ENCODE results near the gene CCNL1. TPM values are rescaled to one million over a fixed set of nuclear protein-coding genes. Genes with fewer than 3 reads are reported as not detected.

Gene CCNL1
- total RNA-seq, 2 donors from 2014 or later: 260 to 288 TPM

DNA sequence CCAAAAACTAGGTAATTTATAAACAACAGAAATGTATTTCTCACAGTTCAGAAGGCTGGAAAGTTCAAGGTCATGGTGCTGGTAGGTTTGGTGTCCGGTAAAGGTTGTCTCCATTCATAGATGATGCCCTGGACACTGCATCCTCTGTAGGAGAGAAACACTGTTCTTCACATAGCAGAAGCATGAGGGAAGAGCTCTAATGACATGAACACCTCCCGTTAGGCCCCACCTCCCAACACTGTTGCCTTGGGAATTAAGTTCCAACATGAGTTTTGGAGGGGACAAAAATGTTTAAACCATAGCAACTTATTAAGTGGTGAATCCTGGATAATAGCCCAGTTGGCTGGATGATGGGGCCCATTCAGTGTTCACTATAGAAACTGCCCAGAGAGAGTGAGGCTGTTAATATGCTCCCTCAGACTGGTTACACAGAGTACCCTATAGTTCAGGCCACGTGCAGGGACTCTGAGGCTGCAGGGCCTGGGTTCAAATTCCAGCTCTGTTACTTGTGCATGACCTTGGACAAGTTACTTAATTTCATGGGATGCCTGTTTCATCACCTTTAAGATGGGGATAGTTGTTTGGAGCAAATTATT is 37.0 kb downstream of the CCNL1 start:
- no peaks in the 10 kb centered on the region for H3K9me3 Mint-ChIP-seq
- no peak for ATAC-seq
- H3K36me3 Mint-ChIP-seq: peaks cover 0 to 12% of the 10 kb centered on the region in 2 donors
- no peak for DNase-seq (ENCODE audit: low spot score in 2 of 2)
- no peak overlapping the region for H3K27ac Mint-ChIP-seq

DNA sequence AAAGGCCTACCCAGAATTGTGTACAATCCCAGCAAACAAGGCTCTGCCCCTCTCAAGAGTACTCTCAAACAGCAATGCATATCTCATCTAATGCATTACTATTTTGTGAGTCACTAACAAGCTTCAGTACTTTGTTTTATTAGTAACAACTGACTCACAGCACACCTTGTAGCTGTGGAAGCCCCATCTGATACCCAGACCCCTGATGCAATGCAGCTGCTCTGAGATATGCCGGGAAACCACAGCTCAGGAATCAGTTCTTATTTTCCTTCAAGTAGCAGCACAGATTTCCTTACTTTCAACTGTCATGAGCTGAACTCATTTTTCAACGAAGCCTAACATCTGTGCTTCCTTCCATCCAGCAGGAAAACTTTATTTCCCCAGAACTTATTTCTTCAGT is 37.8 kb downstream of the CCNL1 start:
- Mint-ChIP-seq H3K27ac (no peak overlapping the region), H3K36me3 (peaks cover 0 to 8% of the 10 kb centered on the region in 2 donors), H3K9me3 (no peaks in the 10 kb centered on the region)
- ATAC-seq (peak; percentile 42 to 80), DNase-seq (ENCODE audit: low spot score in 2 of 2) (no peak)

DNA sequence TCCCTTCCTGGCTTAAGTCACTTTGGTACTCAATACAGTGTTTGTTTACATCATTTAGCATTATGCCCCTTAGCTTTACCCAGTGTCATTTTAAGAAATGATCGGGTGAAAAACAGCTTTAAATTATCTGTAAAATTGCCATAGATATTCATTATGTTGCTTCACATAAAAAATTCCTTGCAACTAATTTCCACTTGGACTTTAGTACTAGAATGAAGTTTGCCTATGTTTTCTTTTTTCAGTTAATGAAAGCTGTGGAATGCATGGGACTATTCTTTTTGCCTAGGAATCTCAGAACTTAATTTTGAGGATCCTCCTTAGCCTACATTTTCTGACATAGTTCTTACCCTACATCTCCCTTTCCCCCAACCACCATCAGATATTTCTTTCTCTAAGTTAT is 38.4 kb downstream of the CCNL1 start:
- DNase-seq (ENCODE audit: low spot score in 2 of 2) (no peak), ATAC-seq (no peak)
- Mint-ChIP-seq H3K36me3 (peaks cover 0 to 8% of the 10 kb centered on the region in 2 donors), H3K9me3 (no peaks in the 10 kb centered on the region), H3K27ac (no peak overlapping the region)

DNA sequence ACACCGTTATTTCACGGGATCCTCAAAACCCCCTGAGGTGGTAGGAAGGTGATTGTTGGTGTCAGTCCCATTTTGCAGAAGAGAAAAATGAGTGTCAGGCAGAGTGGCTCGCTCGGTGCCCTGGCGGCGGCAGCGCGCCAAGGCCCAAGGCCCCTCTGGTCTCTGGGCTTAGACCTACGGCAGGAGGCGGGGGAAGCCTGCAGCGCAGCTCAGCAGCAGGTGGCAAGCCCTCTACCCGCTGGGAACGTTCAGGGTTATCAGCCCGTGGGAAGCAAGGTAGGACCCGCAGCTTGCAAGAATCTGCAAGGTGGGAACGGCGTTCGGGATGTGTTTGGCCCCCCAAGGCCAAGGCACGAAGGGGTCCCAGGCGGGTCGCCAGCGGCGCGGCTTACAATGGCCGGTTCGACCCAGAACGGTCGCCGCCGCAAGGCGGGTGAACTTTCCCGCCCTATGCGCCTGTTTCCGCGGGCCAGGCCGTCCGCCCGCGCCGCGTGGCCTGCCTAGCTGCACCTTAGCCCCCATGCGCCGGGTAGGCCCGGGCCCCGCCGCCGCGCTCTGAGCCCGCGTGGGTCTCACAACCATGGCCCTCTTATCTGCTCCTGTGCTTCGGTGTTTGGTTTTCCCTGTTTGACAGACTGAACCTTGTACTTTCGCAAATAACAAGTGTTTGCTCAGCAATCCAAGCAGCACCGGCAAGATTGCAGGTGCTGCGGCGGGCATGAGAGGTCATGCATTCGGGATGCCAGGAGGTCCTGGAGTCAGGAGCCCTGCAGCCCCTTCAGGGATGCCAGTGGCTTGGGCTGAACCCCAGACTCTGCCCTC is 39.7 kb downstream of the CCNL1 start:
- H3K9me3 Mint-ChIP-seq: no peaks in the 10 kb centered on the region
- ATAC-seq: no peak

DNA sequence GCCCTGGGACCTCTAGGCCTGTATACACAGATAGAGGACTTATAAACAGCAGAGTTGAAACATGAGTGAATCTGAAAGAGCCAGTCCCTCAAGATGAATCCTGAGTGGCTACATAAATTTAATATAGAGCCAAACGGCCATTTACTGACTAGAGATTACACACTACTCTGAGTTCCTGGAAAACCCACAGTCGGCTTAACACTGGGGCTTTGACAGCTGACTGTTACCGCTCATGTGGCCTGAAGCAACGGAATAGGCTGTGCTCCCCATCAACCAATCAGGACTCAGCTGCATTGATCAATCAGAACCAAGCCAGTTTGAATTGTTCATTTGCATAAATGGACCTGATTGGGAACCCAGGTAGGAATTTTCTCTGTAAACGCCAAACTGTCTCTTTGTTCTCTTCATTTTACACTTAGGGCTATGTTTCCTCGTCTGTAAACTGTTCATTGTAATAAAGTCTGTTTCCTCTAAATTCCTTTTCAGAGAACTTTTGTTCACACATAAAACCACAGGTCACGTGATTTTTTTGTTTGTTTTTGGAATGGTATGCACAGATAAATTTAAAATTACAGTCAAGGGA is 40.5 kb downstream of the CCNL1 start:
- DNase-seq (ENCODE audit: low spot score in 2 of 2): no peak
- peak; percentile 79 to 89 for ATAC-seq
- peaks cover 0 to 8% of the 10 kb centered on the region in 2 donors for H3K36me3 Mint-ChIP-seq
- H3K9me3 Mint-ChIP-seq: no peaks in the 10 kb centered on the region
- no peak overlapping the region for H3K27ac Mint-ChIP-seq

More for the DNA sequence above, 39.7 kb downstream of the CCNL1 start:
- H3K27ac Mint-ChIP-seq: no peak overlapping the region
- no peak for DNase-seq (ENCODE audit: low spot score in 2 of 2)
- H3K36me3 Mint-ChIP-seq: peaks cover 0 to 8% of the 10 kb centered on the region in 2 donors

DNA sequence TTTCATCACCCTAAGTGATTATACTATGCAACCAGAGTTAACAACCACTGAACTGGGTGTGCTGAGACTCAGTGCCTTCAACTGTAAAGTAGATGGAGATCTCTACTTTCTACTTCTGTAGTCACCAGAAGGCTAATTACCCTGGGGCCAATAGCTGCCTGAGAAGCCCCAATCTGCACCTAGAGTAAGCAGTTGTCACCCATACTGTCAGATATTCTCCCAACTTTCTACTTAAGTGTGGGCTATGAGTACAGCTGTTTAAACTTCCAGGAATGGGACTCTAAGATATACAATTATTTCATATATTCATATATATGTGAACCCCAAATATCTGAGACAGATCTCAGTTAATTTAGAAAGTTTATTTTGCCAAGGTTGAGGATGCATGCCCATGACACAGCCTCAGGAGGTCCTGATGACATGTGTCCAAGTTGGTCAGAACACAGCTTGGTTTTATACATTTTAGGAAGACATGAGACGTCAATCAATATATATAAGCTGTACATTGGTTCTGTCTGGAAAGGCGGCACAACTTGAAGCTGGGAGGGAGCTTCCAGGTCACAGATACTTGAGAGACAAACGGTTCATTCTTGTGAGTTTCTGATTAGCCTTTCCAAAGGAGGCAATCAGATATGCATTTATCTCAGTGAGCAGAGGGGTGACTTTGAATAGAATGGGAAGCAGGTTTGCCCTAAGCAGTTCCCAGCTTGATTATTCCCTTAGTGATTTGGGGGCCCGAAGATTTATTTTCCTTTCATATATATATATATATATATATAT is 41.9 kb downstream of the CCNL1 start:
- Mint-ChIP-seq H3K36me3 (peaks cover 0 to 8% of the 10 kb centered on the region in 2 donors), H3K9me3 (no peaks in the 10 kb centered on the region), H3K27ac (no peak overlapping the region)
- DNase-seq (ENCODE audit: low spot score in 2 of 2) (no peak), ATAC-seq (no peak)

DNA sequence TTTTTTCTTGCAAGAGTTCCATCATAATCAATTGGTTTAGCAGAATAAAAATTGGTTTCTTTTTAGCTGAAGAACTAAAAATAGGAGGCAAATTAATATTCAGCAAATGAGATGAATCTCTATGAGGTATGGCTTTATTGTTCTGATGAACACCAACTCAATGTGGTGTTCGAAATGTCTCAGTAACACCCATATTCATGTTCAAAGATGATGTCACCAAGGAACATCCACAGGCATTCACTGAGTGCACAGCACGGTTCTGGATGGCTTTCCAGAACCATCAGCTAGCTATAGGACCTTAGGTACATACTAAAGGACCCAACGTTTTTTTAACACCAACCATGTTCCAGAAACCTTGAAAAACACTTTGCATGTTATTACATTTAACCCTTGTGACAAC is 42.7 kb downstream of the CCNL1 start:
- ATAC-seq (no peak), DNase-seq (ENCODE audit: low spot score in 2 of 2) (no peak)
- no peak overlapping the region for H3K27ac Mint-ChIP-seq
- peaks cover 0 to 8% of the 10 kb centered on the region in 2 donors for H3K36me3 Mint-ChIP-seq
- H3K9me3 Mint-ChIP-seq: no peaks in the 10 kb centered on the region

DNA sequence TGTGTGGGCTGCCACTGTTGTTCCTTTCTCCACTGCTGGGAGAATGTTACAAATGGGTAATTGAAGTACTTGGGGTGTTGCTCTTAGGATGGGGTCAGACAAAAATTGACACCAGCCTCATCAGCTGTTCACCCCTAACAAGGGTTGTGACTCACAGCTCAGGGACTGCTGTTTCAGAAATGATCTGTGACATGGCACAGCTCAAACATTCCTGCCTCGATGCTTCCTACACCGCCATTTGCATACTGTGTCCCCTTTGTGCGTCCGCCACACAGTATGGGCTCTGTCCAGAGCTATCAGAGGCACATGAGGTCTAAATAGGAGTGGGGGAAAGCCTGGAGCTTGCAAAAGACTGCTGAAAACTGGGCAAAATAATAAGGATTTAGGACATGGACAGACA is 43.9 kb downstream of the CCNL1 start:
- Mint-ChIP-seq H3K27ac (no peak overlapping the region), H3K36me3 (peaks cover 0 to 8% of the 10 kb centered on the region in 2 donors), H3K9me3 (no peaks in the 10 kb centered on the region)
- DNase-seq (ENCODE audit: low spot score in 2 of 2) (no peak), ATAC-seq (no peak)

DNA sequence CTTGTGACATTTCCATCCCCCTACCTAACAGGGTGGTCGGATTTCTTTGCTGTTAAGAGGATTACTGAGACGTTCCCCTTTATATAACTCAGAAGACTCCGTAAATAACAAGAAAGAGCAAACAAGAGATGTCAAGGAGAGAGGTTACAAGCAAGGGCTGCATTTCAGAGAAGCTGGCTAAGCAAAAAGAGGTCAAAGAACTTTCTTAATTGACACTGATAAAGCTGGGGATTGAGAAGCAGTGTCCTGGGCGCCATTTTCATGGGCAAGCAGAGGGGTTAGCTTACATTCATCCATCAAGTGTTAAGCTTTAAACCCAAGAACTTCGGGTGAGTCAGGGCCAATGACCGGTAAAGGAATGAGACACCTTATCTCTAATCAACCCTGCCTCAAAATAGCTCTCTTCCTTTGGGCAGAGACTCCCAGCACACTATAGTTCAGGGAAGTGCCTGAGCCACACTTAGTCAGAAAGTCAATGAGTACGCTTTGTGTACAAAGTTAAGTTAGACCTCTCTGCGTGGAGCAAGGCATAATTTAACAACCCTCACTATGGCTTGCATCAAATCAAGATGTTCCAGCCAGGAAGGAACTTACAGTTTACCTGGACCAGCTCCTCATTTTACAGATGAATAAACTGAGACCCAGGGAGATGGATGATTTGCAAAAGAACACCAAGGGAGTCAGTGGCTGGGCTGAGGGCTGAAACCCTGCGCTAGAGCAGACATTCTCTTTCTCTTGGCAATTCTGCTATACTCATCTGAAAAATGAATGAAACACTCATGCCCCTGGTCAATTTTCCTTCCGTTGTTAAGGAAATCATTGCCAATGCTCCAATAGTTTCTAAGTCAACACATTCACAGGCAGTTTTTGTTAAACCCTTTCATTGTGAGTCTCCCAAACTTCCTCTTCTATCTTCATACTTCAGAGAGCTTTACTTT is 44.6 kb downstream of the CCNL1 start:
- ATAC-seq: peak in 1 of 2 donors; percentile 41
- Mint-ChIP-seq H3K36me3 (peaks cover 0 to 8% of the 10 kb centered on the region in 2 donors), H3K9me3 (no peaks in the 10 kb centered on the region), H3K27ac (no peak overlapping the region)
- DNase-seq (ENCODE audit: low spot score in 2 of 2): no peak

DNA sequence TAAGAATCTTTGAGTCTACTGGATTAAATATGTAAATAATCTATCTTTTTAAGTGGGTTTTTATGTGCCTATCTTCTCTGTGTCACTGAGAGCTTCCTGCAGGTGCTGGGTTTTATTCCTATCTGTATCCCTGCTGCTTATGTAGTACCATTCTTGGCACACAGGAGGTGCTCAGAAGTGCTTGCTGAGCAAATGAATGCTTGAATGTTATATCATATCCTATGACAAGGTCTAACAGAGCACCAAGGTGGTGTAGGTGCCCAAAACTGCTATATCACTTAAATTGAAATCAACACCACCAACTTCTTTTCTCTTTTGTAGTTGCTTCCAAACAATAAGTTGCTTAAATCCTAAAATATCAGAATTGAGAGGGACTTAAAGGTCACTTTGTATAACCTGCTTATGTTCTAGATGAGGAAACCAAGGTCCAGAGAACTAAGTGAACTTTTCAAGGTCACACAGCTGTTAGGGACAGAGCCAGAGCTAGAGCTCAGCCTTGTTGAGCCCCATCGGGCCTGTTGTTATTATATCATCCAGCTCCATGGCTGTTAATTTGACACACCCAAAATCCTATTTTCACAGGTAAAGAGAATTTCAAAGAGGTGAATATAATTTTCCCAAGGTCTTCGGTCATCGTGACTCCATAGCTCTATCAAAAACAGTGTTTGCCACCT is 46.0 kb downstream of the CCNL1 start:
- Mint-ChIP-seq H3K27ac (no peak overlapping the region), H3K36me3 (no peaks in the 10 kb centered on the region), H3K9me3 (no peaks in the 10 kb centered on the region)
- no peak for DNase-seq (ENCODE audit: low spot score in 2 of 2)
- no peak for ATAC-seq

DNA sequence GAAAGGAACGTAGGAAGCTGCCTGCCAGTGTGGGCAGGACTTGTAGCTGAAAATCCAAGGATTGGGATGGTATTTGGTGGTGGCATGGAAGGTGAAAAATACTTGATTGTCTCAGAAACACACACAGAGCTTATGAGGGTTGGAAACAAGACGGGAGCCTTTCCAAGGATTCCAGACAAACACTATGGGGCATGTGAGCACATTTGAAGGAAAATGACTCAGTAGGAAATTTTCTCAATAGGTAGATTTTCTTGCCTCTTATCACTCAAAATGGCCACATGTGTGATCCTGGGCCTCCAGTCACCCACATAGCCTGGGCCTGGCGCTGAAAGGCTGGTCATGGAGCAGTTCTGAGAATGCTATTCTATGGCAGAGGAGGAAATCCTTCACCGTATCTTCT is 47.4 kb downstream of the CCNL1 start:
- no peaks in the 10 kb centered on the region for H3K9me3 Mint-ChIP-seq
- no peak overlapping the region for H3K27ac Mint-ChIP-seq
- ATAC-seq (no peak), DNase-seq (ENCODE audit: low spot score in 2 of 2) (no peak)
- H3K36me3 Mint-ChIP-seq: no peaks in the 10 kb centered on the region

DNA sequence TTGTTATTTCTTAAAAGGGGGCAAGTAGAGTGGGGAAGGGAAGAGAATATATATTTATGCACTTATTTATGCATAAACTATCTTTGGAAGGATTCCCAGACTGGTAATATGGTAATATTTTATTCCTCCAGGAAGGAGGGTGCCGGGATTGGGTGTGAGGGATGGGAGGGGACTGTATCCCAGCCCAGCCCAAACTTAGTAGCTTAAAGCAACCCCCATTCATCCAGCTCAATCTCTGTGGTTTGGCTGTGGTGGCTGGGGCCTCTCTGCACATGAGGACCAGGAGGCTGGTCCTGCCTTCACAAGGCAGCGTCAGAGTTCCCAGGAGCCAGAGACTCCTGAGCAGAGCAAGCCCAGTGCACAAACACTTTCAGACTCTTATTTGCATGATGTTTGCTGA is 48.4 kb downstream of the CCNL1 start:
- H3K27ac Mint-ChIP-seq: no peak overlapping the region
- H3K36me3 Mint-ChIP-seq: no peaks in the 10 kb centered on the region
- H3K9me3 Mint-ChIP-seq: no peaks in the 10 kb centered on the region
- DNase-seq (ENCODE audit: low spot score in 2 of 2) (no peak), ATAC-seq (no peak)

DNA sequence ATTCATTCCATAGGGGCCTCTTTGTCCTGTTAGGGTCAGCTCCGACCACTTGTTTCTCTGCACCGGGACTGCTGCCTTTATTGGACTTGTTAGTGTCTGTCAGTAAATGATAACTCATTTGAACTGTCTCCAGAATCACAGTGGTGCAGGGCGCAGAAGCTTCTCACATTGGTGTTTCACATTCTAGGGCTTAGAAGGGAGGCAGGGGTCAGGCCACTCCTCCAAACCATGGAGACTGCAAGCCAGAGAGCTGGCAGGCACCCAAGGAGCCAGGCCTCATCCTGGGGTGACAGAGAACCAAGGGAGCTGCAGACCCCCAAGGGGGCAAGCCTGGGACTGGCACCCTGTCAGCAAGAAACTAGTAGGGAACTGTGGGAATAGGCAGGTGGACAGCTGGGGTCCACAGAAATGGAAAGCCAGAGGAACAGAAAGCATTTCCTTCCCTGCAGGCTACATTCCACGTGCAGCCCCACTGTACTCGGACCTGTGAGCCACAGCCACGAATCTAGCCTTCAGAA is 49.1 kb downstream of the CCNL1 start:
- no peak for ATAC-seq
- no peaks in the 10 kb centered on the region for H3K9me3 Mint-ChIP-seq
- no peaks in the 10 kb centered on the region for H3K36me3 Mint-ChIP-seq
- H3K27ac Mint-ChIP-seq: no peak overlapping the region
- DNase-seq (ENCODE audit: low spot score in 2 of 2): no peak

DNA sequence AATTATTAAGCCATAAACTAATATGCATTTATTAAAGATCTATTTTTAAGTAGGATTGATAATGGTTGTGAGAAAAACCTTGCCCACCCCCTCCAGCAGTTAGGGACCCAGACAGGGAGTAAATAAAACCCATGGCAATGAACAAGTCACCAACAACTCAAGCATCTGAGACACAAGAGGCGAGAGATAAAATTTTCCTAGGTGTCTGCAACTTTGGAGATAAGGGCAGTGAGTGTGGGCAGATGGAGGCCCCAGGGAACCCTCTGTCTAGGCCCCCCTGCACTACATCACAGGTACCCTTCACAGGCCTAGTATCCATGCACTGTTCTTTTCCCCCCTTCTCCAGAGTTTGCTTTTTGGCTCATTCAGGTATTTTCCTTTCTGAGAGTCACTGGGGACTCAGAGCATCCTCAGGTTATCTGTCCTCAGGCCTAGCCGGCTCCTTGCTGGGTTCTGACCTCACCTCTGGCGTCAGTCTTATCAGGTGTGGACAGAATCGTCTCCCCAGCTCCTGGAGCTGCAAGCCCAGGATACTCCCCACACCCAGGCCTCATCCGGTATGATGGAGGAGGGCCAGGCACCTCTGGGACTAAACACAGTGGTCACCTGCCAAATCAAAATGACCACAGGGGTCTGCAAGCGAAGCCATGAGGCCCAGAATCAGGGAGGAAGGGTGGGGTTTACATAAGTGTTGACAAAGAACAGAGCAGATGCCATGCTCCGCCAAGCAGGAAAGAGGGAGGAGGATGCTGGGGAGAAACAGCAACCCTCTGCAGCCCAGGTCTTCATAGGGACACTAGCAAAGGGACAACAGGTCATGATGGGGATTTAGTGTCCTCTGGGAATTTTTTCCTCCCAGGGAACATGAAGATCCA is 50.4 kb downstream of the CCNL1 start:
- no peak for ATAC-seq
- no peak for DNase-seq (ENCODE audit: low spot score in 2 of 2)
- Mint-ChIP-seq H3K27ac (no peak overlapping the region), H3K36me3 (no peaks in the 10 kb centered on the region), H3K9me3 (no peaks in the 10 kb centered on the region)

Data from activated naive CD4-positive, alpha-beta T cell treated with anti-CD3 and anti-CD28 coated beads, Interleukin-2, amount 50 U/mL, for 72 hours (primary cell).